Body of pancreas (tissue), 4 donors: ENCODE measurements around the gene SUGCT.

Experiments
- CTCF ChIP-seq, 7 experiments: fragments of 450-650 bp in 4 of 7; fragments of 200-600 bp in 3 of 7; sonication (generic) in 3 of 7; IDR thresholded peaks; one replicate each; pipeline ENCODE4 v1.5.1; 2016 to 2019; ENCODE audit warnings: antibody characterized with exemption in 7 of 7
- POLR2A ChIP-seq, 3 donors: fragments of 450-650 bp; IDR thresholded peaks; one replicate each; pipeline ENCODE4 v1.6.1; 2016; ENCODE audit warnings: antibody characterized with exemption in 3 of 3, mild to moderate bottlenecking in 2 of 3

GRCh38 chr7:40380111-40380510 lies 245.3 kb downstream of the SUGCT start:
- no peak for TF ChIP-seq POLR2A (IDR thresholded peaks at IDR 0.05)
- TF ChIP-seq CTCF (IDR thresholded peaks at IDR 0.05) = no peak
